Gastroesophageal sphincter (tissue), 3 donors: ENCODE results near the gene STAU1.

Experiments used
- EP300 ChIP-seq: sonication (generic); formaldehyde crosslinking; IDR thresholded peaks from one replicate; pipeline ENCODE4 v1.6.1; 2017; ENCODE audit warnings: antibody characterized with exemption, mild to moderate bottlenecking
- POLR2A ChIP-seq, 2 donors: fragments of 450-650 bp; IDR thresholded peaks; one replicate each; pipeline ENCODE4 v1.6.1; 2017; ENCODE audit warnings: antibody characterized with exemption in 2 of 2, mild to moderate bottlenecking in 2 of 2, moderate library complexity in 1 of 2
- POLR2AphosphoS5 ChIP-seq: sonication (generic); formaldehyde crosslinking; IDR thresholded peaks from one replicate; pipeline ENCODE4 v1.6.1; 2017; ENCODE audit warnings: antibody characterized with exemption
- TF ChIP-seq, protein P1 (sequence below), 4 experiments: fragments of 200-600 bp in 2 of 4; fragments of 450-650 bp in 2 of 4; sonication (generic) in 1 of 4; IDR thresholded peaks; one replicate each; pipeline ENCODE4 v1.5.1; 2017 to 2019; ENCODE audit warnings: antibody characterized with exemption in 4 of 4, mild to moderate bottlenecking in 2 of 4, moderate library complexity in 2 of 4

- TF ChIP-seq EP300 (no peak), POLR2A (IDR thresholded peaks at IDR 0.05) (no peak), POLR2AphosphoS5 (no peak)
- TF ChIP-seq, protein P1, sequence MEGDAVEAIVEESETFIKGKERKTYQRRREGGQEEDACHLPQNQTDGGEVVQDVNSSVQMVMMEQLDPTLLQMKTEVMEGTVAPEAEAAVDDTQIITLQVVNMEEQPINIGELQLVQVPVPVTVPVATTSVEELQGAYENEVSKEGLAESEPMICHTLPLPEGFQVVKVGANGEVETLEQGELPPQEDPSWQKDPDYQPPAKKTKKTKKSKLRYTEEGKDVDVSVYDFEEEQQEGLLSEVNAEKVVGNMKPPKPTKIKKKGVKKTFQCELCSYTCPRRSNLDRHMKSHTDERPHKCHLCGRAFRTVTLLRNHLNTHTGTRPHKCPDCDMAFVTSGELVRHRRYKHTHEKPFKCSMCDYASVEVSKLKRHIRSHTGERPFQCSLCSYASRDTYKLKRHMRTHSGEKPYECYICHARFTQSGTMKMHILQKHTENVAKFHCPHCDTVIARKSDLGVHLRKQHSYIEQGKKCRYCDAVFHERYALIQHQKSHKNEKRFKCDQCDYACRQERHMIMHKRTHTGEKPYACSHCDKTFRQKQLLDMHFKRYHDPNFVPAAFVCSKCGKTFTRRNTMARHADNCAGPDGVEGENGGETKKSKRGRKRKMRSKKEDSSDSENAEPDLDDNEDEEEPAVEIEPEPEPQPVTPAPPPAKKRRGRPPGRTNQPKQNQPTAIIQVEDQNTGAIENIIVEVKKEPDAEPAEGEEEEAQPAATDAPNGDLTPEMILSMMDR (IDR thresholded peaks at IDR 0.05): no peak
These were observed 84.3 kb downstream of the STAU1 start for GRCh38 chr20:49103647-49104364.
